HCT116 (cell line): Measurements from ENCODE around the gene VPS35L. TPM values are rescaled to one million over a fixed set of nuclear protein-coding genes. Genes with fewer than 3 reads are reported as not detected.

ENCODE experiments used
- ATAC-seq: fragments of 200-7000 bp; cut with Tn5 transposase; 2 replicates; pipeline ENCODE4 v1.9.1; 2020; ENCODE audit warnings: mild to moderate bottlenecking, moderate library complexity
- BruUV-seq: library from RNA; stranded (reverse); fragments of 400-500 nt; replicated peaks from 2 replicates; lab custom pipeline; 2021; lab: Mats Ljungman, UMichigan
- CTCF ChIA-PET: fragments of 300-600 bp; sonication (Branson Sonifier 250); formaldehyde crosslinking; loops from one replicate; lab custom pipeline; 2021; ENCODE audit warnings: antibody characterized with exemption; lab: Charles Lee
- POLR2A ChIA-PET: fragments of 300-600, 350-600 bp; sonication (Branson Sonifier 250); formaldehyde crosslinking; loops from one replicate; lab custom pipeline; 2021; ENCODE audit warnings: antibody characterized with exemption; lab: Charles Lee
- RAD21 ChIA-PET, 2 experiments: fragments of 300-600 bp; sonication (Branson Sonifier 250); formaldehyde crosslinking; loops; one replicate each; lab custom pipeline; 2023; ENCODE audit warnings: low total read pairs in 2 of 2; ENCODE audit not compliant: uncharacterized antibody in 2 of 2, unreplicated experiment in 2 of 2, low non-redundant PET in 1 of 2; lab: Charles Lee
- DNase-seq: peaks from one replicate; pipeline ENCODE4 v3.0.0-alpha.2; 2010; ENCODE audit warnings: low read depth, low spot score
- H2AFZ ChIP-seq: fragments of 200-600 bp; shearing (Covaris generic), sonication (generic); 2 replicates; pipeline ENCODE4 v1.6.1; 2017; ENCODE audit warnings: low read depth, mixed run types, mixed read lengths, antibody characterized with exemption, low read length; ENCODE audit not compliant: poor library complexity, severe bottlenecking
- H3K27ac ChIP-seq: 2 replicates; pipeline ENCODE4 v1.5.1; 2012; ENCODE audit warnings: low read depth, low read length
- H3K27me3 ChIP-seq: fragments of 200-600 bp; sonication (generic); 2 replicates; pipeline ENCODE4 v1.6.1; 2016; ENCODE audit warnings: mixed run types, low read length, mixed read lengths; ENCODE audit not compliant: insufficient read depth
- H3K36me3 ChIP-seq, 2 experiments: fragments of 200-500 bp in 1 of 2; fragments of 200-600 bp in 1 of 2; sonication (Bioruptor generic) in 1 of 2; sonication (generic) in 1 of 2; 2 replicates each; pipeline versions ENCODE4 v1.5.1 to v1.6.1; 2014 to 2016; ENCODE audit warnings: low read length in 2 of 2, inconsistent platforms in 1 of 2, mixed read lengths in 1 of 2, mixed run types in 1 of 2; ENCODE audit not compliant: insufficient read depth in 2 of 2, control insufficient read depth in 1 of 2
- H3K4me1 ChIP-seq, 2 experiments: fragments of 200-600 bp in 1 of 2; sonication (generic) in 1 of 2; 2 replicates each; pipeline versions ENCODE4 v1.5.1 to v1.6.1; 2012 to 2017; ENCODE audit warnings: low read length in 2 of 2, inconsistent platforms in 1 of 2, mild to moderate bottlenecking in 1 of 2, mixed read lengths in 1 of 2, mixed run types in 1 of 2, moderate library complexity in 1 of 2; ENCODE audit not compliant: insufficient read depth in 2 of 2, control insufficient read depth in 1 of 2
- H3K4me2 ChIP-seq: fragments of 200-600 bp; sonication (generic); 2 replicates; pipeline ENCODE4 v1.6.1; 2017; ENCODE audit warnings: mixed run types, low read length, mixed read lengths
- H3K4me3 ChIP-seq, 2 experiments: fragments of 200-600 bp in 1 of 2; sonication (generic) in 1 of 2; replicated peaks in 1 of 2; 2 replicates each; pipeline ENCODE4 v1.5.1; 2011 to 2016; ENCODE audit warnings: low read length in 2 of 2, control low read depth in 1 of 2, low read depth in 1 of 2, mild to moderate bottlenecking in 1 of 2, mixed read lengths in 1 of 2, mixed run types in 1 of 2
- H3K79me2 ChIP-seq: fragments of 200-600 bp; sonication (generic); 2 replicates; pipeline ENCODE4 v1.6.1; 2017; ENCODE audit warnings: mild to moderate bottlenecking, mixed run types, low read length, moderate library complexity, mixed read lengths; ENCODE audit not compliant: insufficient read depth
- H3K9ac ChIP-seq: fragments of 200-600 bp; sonication (generic); 2 replicates; pipeline ENCODE4 v1.6.1; 2016; ENCODE audit warnings: low read length, mixed read lengths
- H3K9me2 ChIP-seq: fragments of 200-600 bp; sonication (generic), shearing (Covaris generic); 2 replicates; pipeline ENCODE4 v1.6.1; 2017; ENCODE audit warnings: mixed run types, mild to moderate bottlenecking, moderate library complexity; ENCODE audit not compliant: insufficient read depth
- H3K9me3 ChIP-seq, 2 experiments: fragments of 200-500 bp in 1 of 2; fragments of 200-600 bp in 1 of 2; sonication (Bioruptor generic) in 1 of 2; sonication (generic) in 1 of 2; 2 replicates each; pipeline ENCODE4 v1.6.1; 2014 to 2017; ENCODE audit warnings: low read length in 2 of 2, mixed read lengths in 2 of 2, inconsistent platforms in 1 of 2, low read depth in 1 of 2, mild to moderate bottlenecking in 1 of 2, mixed run types in 1 of 2, moderate library complexity in 1 of 2; ENCODE audit not compliant: control insufficient read depth in 1 of 2, insufficient read depth in 1 of 2
- H4K20me1 ChIP-seq: fragments of 200-600 bp; sonication (generic), shearing (Covaris generic); 2 replicates; pipeline ENCODE4 v1.6.1; 2017; ENCODE audit warnings: mixed run types, mild to moderate bottlenecking, moderate library complexity; ENCODE audit not compliant: insufficient read depth
- ATF3 ChIP-seq: IDR thresholded peaks from 2 replicates; pipeline ENCODE4 v1.6.1; 2012
- CEBPB ChIP-seq: IDR thresholded peaks from 2 replicates; pipeline ENCODE4 v1.6.1; 2012; ENCODE audit warnings: low read depth
- EGR1 ChIP-seq: IDR thresholded peaks from 2 replicates; pipeline ENCODE4 v1.6.1; 2012; ENCODE audit warnings: low read depth
- FOSL1 ChIP-seq: IDR thresholded peaks from 2 replicates; pipeline ENCODE4 v1.6.1; 2012; ENCODE audit warnings: low read depth
- POLR2AphosphoS5 ChIP-seq: IDR thresholded peaks from 2 replicates; pipeline ENCODE4 v1.6.1; 2011; ENCODE audit warnings: mild to moderate bottlenecking, low read depth, low read length, moderate library complexity
- SIN3A ChIP-seq: IDR thresholded peaks from 2 replicates; pipeline ENCODE4 v1.6.1; 2012; ENCODE audit warnings: low read depth
- SP1 ChIP-seq: IDR thresholded peaks from 2 replicates; pipeline ENCODE4 v1.6.1; 2012; ENCODE audit warnings: low read depth
- SRF ChIP-seq: IDR thresholded peaks from 2 replicates; pipeline ENCODE4 v1.6.1; 2012; ENCODE audit warnings: low read depth
- ZBTB33 ChIP-seq: IDR thresholded peaks from 2 replicates; pipeline ENCODE4 v1.6.1; 2011; ENCODE audit warnings: mild to moderate bottlenecking, low read length, moderate library complexity; ENCODE audit not compliant: insufficient replicate concordance; ENCODE audit errors: extremely low read depth
- intact Hi-C: fragments of 100-400 bp; cut with micrococcal nuclease; formaldehyde crosslinking; loops from 2 replicates; pipeline ENCODE4 v1.10.0; 2022
- total RNA-seq: library from RNA; stranded (reverse); gene quantifications from one replicate; pipeline ENCODE4 v1.2.1, GENCODE V29; 2021; ENCODE audit not compliant: unreplicated experiment

VPS35L gene
- total RNA-seq, 1 experiment from 2014 or later: 21.4 TPM

GRCh38 chr16:19708296-19709205, 153.0 kb downstream of the VPS35L start:
- no peak overlapping the region for H3K4me3 ChIP-seq
- H3K27ac ChIP-seq: no peak overlapping the region
- no peaks in the 10 kb centered on the region for H4K20me1 ChIP-seq
- no peaks in the 10 kb centered on the region for H3K9me2 ChIP-seq
- H3K4me2 ChIP-seq: no peak overlapping the region
- no peaks in the 10 kb centered on the region for H3K27me3 ChIP-seq
- peaks cover 4 to 22% of the 10 kb centered on the region in 2 experiments; a peak in 3 of 4 replicates for H3K4me1 ChIP-seq
- no peak for DNase-seq
- no peak overlapping the region for H3K9ac ChIP-seq
- intact Hi-C loops: no loop called here
- no peak for TF ChIP-seq SRF
- no peak for TF ChIP-seq ZBTB33
- no peak for TF ChIP-seq POLR2AphosphoS5
- TF ChIP-seq CEBPB: no peak
- no peak for TF ChIP-seq ATF3
- TF ChIP-seq FOSL1: no peak
- no peak for TF ChIP-seq SIN3A
- TF ChIP-seq SP1: no peak
- no peak for TF ChIP-seq EGR1
- TF ChIP-seq, all 23 proteins: peak for 0
- Histone ChIP-seq H3K9me3 (no peaks in the 10 kb centered on the region), H3K36me3 (peaks cover 39 to 56% of the 10 kb centered on the region in 2 experiments), H3K79me2 (peaks cover 64% of the 10 kb centered on the region), H2AFZ (no peak overlapping the region)
- no TSS peak for BruUV-seq
- ChIA-PET CTCF (no interaction called here), RAD21 (no interaction called here), POLR2A (no interaction called here)
- ATAC-seq: no peak
